Vagina (tissue), 2 donors: ENCODE measurements around the gene CADM2. TPM values are rescaled to one million over a fixed set of nuclear protein-coding genes. Genes with fewer than 3 reads are reported as not detected.

Experiments used
- DNase-seq, 2 donors: peaks; one replicate each; pipeline ENCODE4 v3.0.0-alpha.2; 2017; ENCODE audit errors: extremely low spot score in 2 of 2
- H3K27ac ChIP-seq: fragments of 200-600 bp; sonication (generic); one replicate; pipeline ENCODE4 v1.5.1; 2019
- H3K27me3 ChIP-seq: fragments of 200-600 bp; sonication (generic); one replicate; pipeline ENCODE4 v1.5.1; 2019
- H3K36me3 ChIP-seq, 2 donors: fragments of 200-600 bp; sonication (generic); one replicate each; pipeline ENCODE4 v1.5.1; 2017 to 2019
- H3K4me1 ChIP-seq: fragments of 200-600 bp; sonication (generic); one replicate; pipeline ENCODE4 v1.5.1; 2019
- H3K4me3 ChIP-seq, 2 donors: fragments of 200-600 bp; sonication (generic); 1 replicate in 1 of 2; 2 replicates in 1 of 2; pipeline ENCODE4 v1.5.1; 2016 to 2019
- H3K9me3 ChIP-seq: fragments of 200-600 bp; sonication (generic); one replicate; pipeline ENCODE4 v1.5.1; 2019
- CTCF ChIP-seq, 3 experiments: fragments of 450-650 bp in 2 of 3; fragments of 200-600 bp in 1 of 3; sonication (generic) in 1 of 3; IDR thresholded peaks; one replicate each; pipeline ENCODE4 v1.5.1; 2017 to 2019; ENCODE audit warnings: antibody characterized with exemption in 3 of 3, mild to moderate bottlenecking in 2 of 3, moderate library complexity in 2 of 3
- POLR2A ChIP-seq, 2 donors: fragments of 450-650 bp; IDR thresholded peaks; one replicate each; pipeline ENCODE4 v1.6.1; 2017; ENCODE audit warnings: antibody characterized with exemption in 2 of 2, mild to moderate bottlenecking in 2 of 2, moderate library complexity in 2 of 2
- POLR2AphosphoS5 ChIP-seq, 2 donors: sonication (generic); formaldehyde crosslinking; IDR thresholded peaks; one replicate each; pipeline ENCODE4 v1.9.0; 2017; ENCODE audit warnings: antibody characterized with exemption in 2 of 2, mild to moderate bottlenecking in 2 of 2, low read depth in 1 of 2; ENCODE audit not compliant: insufficient read depth in 1 of 2
- intact Hi-C: fragments of 100-400 bp; cut with DNase I; formaldehyde crosslinking; loops from one replicate; pipeline ENCODE4 v1.15.1; 2023
- total RNA-seq: library from RNA; depleted of rRNA; stranded (reverse); fragments of >200 nt; gene quantifications from one replicate; pipeline ENCODE4 v1.2.3, GENCODE V29; 2016

The CADM2 gene
- total RNA-seq, 1 donor from 2014 or later: 3.7 TPM

GRCh38 chr3:85053626-85054025 is 94.8 kb downstream of the CADM2 start:
- H3K4me1 ChIP-seq: no peaks in the 10 kb centered on the region
- no peaks in the 10 kb centered on the region for H3K9me3 ChIP-seq
- H3K27ac ChIP-seq: no peak overlapping the region
- H3K4me3 ChIP-seq: no peak overlapping the region
- no peak for DNase-seq
- H3K36me3 ChIP-seq: no peaks in the 10 kb centered on the region
- no peak for TF ChIP-seq CTCF (IDR thresholded peaks at IDR 0.05)
- no peaks in the 10 kb centered on the region for H3K27me3 ChIP-seq
- intact Hi-C loops: no loop called here

- Histone ChIP-seq H3K36me3 (no peaks in the 10 kb centered on the region), H3K27ac (no peak overlapping the region), H3K4me1 (no peaks in the 10 kb centered on the region), H3K9me3 (no peaks in the 10 kb centered on the region), H3K27me3 (no peaks in the 10 kb centered on the region), H3K4me3 (no peak overlapping the region)
- DNase-seq: no peak
- TF ChIP-seq CTCF (IDR thresholded peaks at IDR 0.05) (no peak), POLR2A (IDR thresholded peaks at IDR 0.05) (no peak), POLR2AphosphoS5 (IDR thresholded peaks at IDR 0.05; ENCODE audit: insufficient read depth in 1 of 2, low read depth in 1 of 2) (no peak)
- intact Hi-C loops: no loop called here
These were observed 95.8 kb downstream of the CADM2 start for GRCh38 chr3:85054579-85054978.

- intact Hi-C loops: no loop called here
- Histone ChIP-seq H3K4me3 (no peak overlapping the region), H3K36me3 (no peaks in the 10 kb centered on the region), H3K27me3 (no peaks in the 10 kb centered on the region), H3K4me1 (no peaks in the 10 kb centered on the region), H3K27ac (no peak overlapping the region), H3K9me3 (no peaks in the 10 kb centered on the region)
- no peak for DNase-seq
- TF ChIP-seq POLR2AphosphoS5 (IDR thresholded peaks at IDR 0.05; ENCODE audit: insufficient read depth in 1 of 2, low read depth in 1 of 2) (no peak), CTCF (IDR thresholded peaks at IDR 0.05) (no peak), POLR2A (IDR thresholded peaks at IDR 0.05) (no peak)
These were observed 110.1 kb downstream of the CADM2 start for GRCh38 chr3:85068911-85069310.

GRCh38 chr3:85074003-85074402 is 115.2 kb downstream of the CADM2 start:
- Histone ChIP-seq H3K9me3 (no peaks in the 10 kb centered on the region), H3K4me3 (no peak overlapping the region), H3K4me1 (no peaks in the 10 kb centered on the region), H3K27me3 (no peaks in the 10 kb centered on the region), H3K27ac (no peak overlapping the region), H3K36me3 (no peaks in the 10 kb centered on the region)
- TF ChIP-seq POLR2AphosphoS5 (IDR thresholded peaks at IDR 0.05; ENCODE audit: insufficient read depth in 1 of 2, low read depth in 1 of 2) (no peak), CTCF (IDR thresholded peaks at IDR 0.05) (no peak), POLR2A (IDR thresholded peaks at IDR 0.05) (no peak)
- DNase-seq: no peak
- intact Hi-C loops: no loop called here

GRCh38 chr3:85075663-85076062 is 116.9 kb downstream of the CADM2 start:
- Histone ChIP-seq H3K27me3 (no peaks in the 10 kb centered on the region), H3K36me3 (no peaks in the 10 kb centered on the region), H3K9me3 (no peaks in the 10 kb centered on the region), H3K27ac (no peak overlapping the region), H3K4me3 (no peak overlapping the region), H3K4me1 (no peaks in the 10 kb centered on the region)
- intact Hi-C loops: no loop called here
- TF ChIP-seq CTCF (IDR thresholded peaks at IDR 0.05) (no peak), POLR2AphosphoS5 (IDR thresholded peaks at IDR 0.05; ENCODE audit: insufficient read depth in 1 of 2, low read depth in 1 of 2) (no peak), POLR2A (IDR thresholded peaks at IDR 0.05) (no peak)
- no peak for DNase-seq
